Endothelial cell of umbilical vein (primary cell): ENCODE results near the gene B4GALNT1. TPM values are rescaled to one million over a fixed set of nuclear protein-coding genes. Genes with fewer than 3 reads are reported as not detected.

Source experiments
- BruUV-seq: library from RNA; stranded (reverse); fragments of 400-500 nt; replicated peaks from 2 replicates; lab custom pipeline; 2021; lab: Mats Ljungman, UMichigan
- CTCF ChIA-PET: fragments of 300-600, 350-600 bp; sonication (Branson Sonifier 250); formaldehyde crosslinking; loops from one replicate; lab custom pipeline; 2021; ENCODE audit warnings: antibody characterized with exemption, inconsistent platforms; lab: Charles Lee
- POLR2A ChIA-PET: fragments of 300-600, 350-600 bp; sonication (Branson Sonifier 250); formaldehyde crosslinking; loops from one replicate; lab custom pipeline; 2021; ENCODE audit warnings: antibody characterized with exemption, inconsistent platforms; lab: Charles Lee
- DNase-seq: peaks from one replicate; pipeline ENCODE4 v3.0.0-alpha.2; 2011; ENCODE audit warnings: low read depth, low spot score
- FAIRE-seq: peaks from 2 replicates; lab custom pipeline; 2011; peaks lifted over from hg19 to GRCh38; lab: Jason Lieb, UNC
- H2AFZ ChIP-seq: 2 replicates; pipeline ENCODE4 v1.6.0; 2012; ENCODE audit warnings: low read depth, low read length, control low read depth, inconsistent platforms
- H3K27ac ChIP-seq: 2 replicates; pipeline ENCODE4 v1.5.1; 2011; ENCODE audit warnings: low read depth, mild to moderate bottlenecking, control low read depth, low read length, moderate library complexity; ENCODE audit not compliant: insufficient read depth
- H3K27me3 ChIP-seq, 2 experiments: 2 replicates each; pipeline versions ENCODE4 v1.6.0 to v1.6.1; 2011; ENCODE audit warnings: low read length in 2 of 2, mixed read lengths in 1 of 2; ENCODE audit not compliant: control insufficient read depth in 2 of 2, insufficient read depth in 2 of 2
- H3K36me3 ChIP-seq, 2 experiments: 2 replicates in 1 of 2; 3 replicates in 1 of 2; pipeline ENCODE4 v1.5.1; 2011; ENCODE audit warnings: low read length in 2 of 2, mild to moderate bottlenecking in 1 of 2, moderate library complexity in 1 of 2; ENCODE audit not compliant: control insufficient read depth in 2 of 2, insufficient read depth in 2 of 2; ENCODE audit errors: extremely low read depth in 1 of 2
- H3K4me1 ChIP-seq: 3 replicates; pipeline ENCODE4 v1.5.1; 2011; ENCODE audit warnings: mild to moderate bottlenecking, low read length; ENCODE audit not compliant: control insufficient read depth, insufficient read depth; ENCODE audit errors: extremely low read depth
- H3K4me2 ChIP-seq: 2 replicates; pipeline ENCODE4 v1.6.1; 2011; ENCODE audit warnings: low read length, control low read depth, mixed read lengths; ENCODE audit not compliant: insufficient read depth
- H3K4me3 ChIP-seq, 3 experiments: fragments of 200-600 bp in 1 of 3; sonication (generic), shearing (Covaris generic) in 1 of 3; replicated peaks in 1 of 3; 2 replicates each; pipeline ENCODE4 v1.5.1; 2011 to 2016; ENCODE audit warnings: control low read depth in 3 of 3, low read length in 3 of 3, mild to moderate bottlenecking in 2 of 3, inconsistent platforms in 1 of 3, low read depth in 1 of 3, moderate library complexity in 1 of 3; ENCODE audit not compliant: insufficient read depth in 1 of 3
- H3K79me2 ChIP-seq: 2 replicates; pipeline ENCODE4 v1.6.0; 2012; ENCODE audit warnings: low read length, inconsistent platforms; ENCODE audit not compliant: control insufficient read depth, insufficient read depth
- H3K9ac ChIP-seq: replicated peaks from 2 replicates; pipeline ENCODE3; 2011; ENCODE audit warnings: low read length, control low read depth; ENCODE audit not compliant: insufficient read depth; ENCODE audit errors: extremely low read depth
- H3K9me1 ChIP-seq: replicated peaks from 3 replicates; pipeline ENCODE4 v1.6.0; 2011; ENCODE audit warnings: mild to moderate bottlenecking, low read length; ENCODE audit not compliant: control insufficient read depth, insufficient read depth; ENCODE audit errors: extremely low read depth
- H3K9me3 ChIP-seq: replicated peaks from 2 replicates; pipeline ENCODE4 v1.5.1; 2012; ENCODE audit warnings: low read length, inconsistent platforms; ENCODE audit not compliant: control insufficient read depth, insufficient read depth
- H4K20me1 ChIP-seq: replicated peaks from 2 replicates; pipeline ENCODE3; 2011; ENCODE audit warnings: mild to moderate bottlenecking, low read length; ENCODE audit not compliant: control insufficient read depth, insufficient read depth; ENCODE audit errors: extremely low read depth
- EZH2 ChIP-seq: IDR thresholded peaks from 2 replicates; pipeline ENCODE4 v1.6.1; 2012; ENCODE audit warnings: borderline replicate concordance, low read depth, mild to moderate bottlenecking, moderate library complexity, low read length, inconsistent platforms; ENCODE audit not compliant: severe bottlenecking
- FOS ChIP-seq: IDR thresholded peaks from 2 replicates; pipeline ENCODE4 v1.6.1; 2011; ENCODE audit warnings: mild to moderate bottlenecking, low read length, moderate library complexity, borderline replicate concordance; ENCODE audit not compliant: insufficient read depth
- GATA2 ChIP-seq: IDR thresholded peaks from 2 replicates; pipeline ENCODE4 v1.7.0; 2011; ENCODE audit warnings: low read depth, mild to moderate bottlenecking, moderate library complexity, mixed read lengths, low read length; ENCODE audit not compliant: insufficient read length, insufficient read depth
- JUN ChIP-seq: IDR thresholded peaks from 2 replicates; pipeline ENCODE4 v1.6.1; 2011; ENCODE audit warnings: borderline replicate concordance, low read depth; ENCODE audit not compliant: insufficient read length, insufficient read depth
- MYC ChIP-seq: IDR thresholded peaks from one replicate; pipeline ENCODE4 v1.6.1; 2011; ENCODE audit warnings: mild to moderate bottlenecking, low read depth, low read length
- POLR2A ChIP-seq: IDR thresholded peaks from 2 replicates; pipeline ENCODE4 v1.6.1; 2012; ENCODE audit warnings: low read depth, mild to moderate bottlenecking, control low read depth, low read length
- POLR2AphosphoS5 ChIP-seq: IDR thresholded peaks from 2 replicates; pipeline ENCODE4 v1.6.1; 2012; ENCODE audit warnings: low read depth, mild to moderate bottlenecking, control low read depth, low read length, moderate library complexity; ENCODE audit not compliant: insufficient read depth
- dilution Hi-C: fragments of 300-500 bp; cut with MboI; formaldehyde crosslinking; loops from one replicate; pipeline ENCODE4 v1.15.0; 2019; ENCODE audit warnings: low sequenced_read_pairs; ENCODE audit not compliant: extremely low pct_ligation_motif_present
- intact Hi-C: fragments of 100-400 bp; cut with micrococcal nuclease; formaldehyde crosslinking; loops from one replicate; pipeline ENCODE4 v1.10.0; 2022
- polyA plus RNA-seq, 4 experiments: library from polyadenylated mRNA; depleted of rRNA in 3 of 4; stranded (reverse) in 3 of 4; unstranded in 1 of 4; fragments of >200 nt; gene quantifications; 2 replicates each; pipeline versions ENCODE4 v1.2.1 to v1.2.3, GENCODE V29; 2011 to 2012; ENCODE audit warnings: missing spikeins in 1 of 4
- total RNA-seq: library from RNA; stranded (reverse); gene quantifications from 2 replicates; pipeline ENCODE4 v1.2.3, GENCODE V29; 2021
- TF ChIP-seq, protein P1 (sequence below): IDR thresholded peaks from 2 replicates; pipeline ENCODE4 v1.6.1; 2011; ENCODE audit not compliant: insufficient read depth, insufficient read length
- TF ChIP-seq, protein P2 (sequence below), 2 donors: IDR thresholded peaks; 1 replicate in 1 of 2; 2 replicates in 1 of 2; pipeline ENCODE4 v1.5.1; 2011; ENCODE audit warnings: low read length in 2 of 2, mild to moderate bottlenecking in 2 of 2, moderate library complexity in 2 of 2, control low read depth in 1 of 2, inconsistent platforms in 1 of 2, low read depth in 1 of 2; ENCODE audit not compliant: insufficient read depth in 1 of 2; ENCODE audit errors: extremely low read depth in 1 of 2

The B4GALNT1 gene
- total and polyA plus RNA-seq, 2 donors (not counting 3 experiments of a cell fraction or from before 2014, with no cell fraction given): 0.33 to 0.35 TPM

DNA sequence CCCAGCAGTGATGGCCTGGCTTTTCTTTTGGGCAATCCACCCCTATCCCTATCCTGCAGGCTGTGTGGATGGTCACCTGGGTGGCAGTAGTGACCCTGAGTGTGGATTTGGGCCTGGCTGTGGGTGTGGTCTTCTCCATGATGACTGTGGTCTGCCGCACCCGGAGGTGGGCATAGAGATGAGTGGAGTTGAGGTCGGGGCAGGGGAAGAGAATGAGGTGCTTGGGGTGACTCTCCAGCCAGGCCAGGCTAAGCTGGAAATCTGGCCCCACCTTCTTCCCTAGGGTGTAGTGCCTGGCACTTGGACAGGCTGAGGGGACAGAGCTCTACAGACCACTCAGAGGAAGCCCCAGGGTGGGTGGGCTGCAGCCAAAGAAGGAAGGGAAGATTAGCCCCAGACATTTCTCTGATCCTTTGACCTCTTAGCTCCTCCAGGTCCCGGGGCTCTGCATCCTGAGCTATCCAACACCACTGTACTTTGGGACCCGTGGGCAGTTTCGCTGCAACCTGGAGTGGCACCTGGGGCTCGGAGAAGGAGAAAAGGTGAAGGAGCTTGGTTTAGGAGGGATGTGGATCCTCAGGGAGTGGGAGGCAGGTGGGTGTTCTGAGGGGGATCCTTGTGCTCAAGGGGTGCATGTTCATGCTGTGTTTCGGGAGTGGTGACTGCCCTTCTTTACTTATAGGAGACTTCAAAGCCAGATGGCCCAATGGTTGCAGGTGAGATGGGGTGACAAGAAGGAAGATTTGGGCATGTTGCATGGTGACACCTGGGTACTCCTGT, 8.4 kb downstream of the B4GALNT1 start:
- DNase-seq: no peak
- H4K20me1 ChIP-seq: no peaks in the 10 kb centered on the region
- H3K9ac ChIP-seq: no peak overlapping the region
- H3K79me2 ChIP-seq: no peaks in the 10 kb centered on the region
- no peaks in the 10 kb centered on the region for H3K9me1 ChIP-seq
- dilution Hi-C loops (no loop called here), intact Hi-C loops (no loop called here)
- peaks cover 5% of the 10 kb centered on the region for H3K4me1 ChIP-seq
- H3K27me3 ChIP-seq: peaks cover 58 to 73% of the 10 kb centered on the region in 2 experiments
- TF ChIP-seq FOS (no peak), POLR2AphosphoS5 (no peak), MYC (no peak), GATA2 (no peak), EZH2 (no peak), JUN (no peak), POLR2A (no peak)
- TF ChIP-seq, protein P1, sequence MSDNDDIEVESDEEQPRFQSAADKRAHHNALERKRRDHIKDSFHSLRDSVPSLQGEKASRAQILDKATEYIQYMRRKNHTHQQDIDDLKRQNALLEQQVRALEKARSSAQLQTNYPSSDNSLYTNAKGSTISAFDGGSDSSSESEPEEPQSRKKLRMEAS: no peak
- TF ChIP-seq, protein P2, sequence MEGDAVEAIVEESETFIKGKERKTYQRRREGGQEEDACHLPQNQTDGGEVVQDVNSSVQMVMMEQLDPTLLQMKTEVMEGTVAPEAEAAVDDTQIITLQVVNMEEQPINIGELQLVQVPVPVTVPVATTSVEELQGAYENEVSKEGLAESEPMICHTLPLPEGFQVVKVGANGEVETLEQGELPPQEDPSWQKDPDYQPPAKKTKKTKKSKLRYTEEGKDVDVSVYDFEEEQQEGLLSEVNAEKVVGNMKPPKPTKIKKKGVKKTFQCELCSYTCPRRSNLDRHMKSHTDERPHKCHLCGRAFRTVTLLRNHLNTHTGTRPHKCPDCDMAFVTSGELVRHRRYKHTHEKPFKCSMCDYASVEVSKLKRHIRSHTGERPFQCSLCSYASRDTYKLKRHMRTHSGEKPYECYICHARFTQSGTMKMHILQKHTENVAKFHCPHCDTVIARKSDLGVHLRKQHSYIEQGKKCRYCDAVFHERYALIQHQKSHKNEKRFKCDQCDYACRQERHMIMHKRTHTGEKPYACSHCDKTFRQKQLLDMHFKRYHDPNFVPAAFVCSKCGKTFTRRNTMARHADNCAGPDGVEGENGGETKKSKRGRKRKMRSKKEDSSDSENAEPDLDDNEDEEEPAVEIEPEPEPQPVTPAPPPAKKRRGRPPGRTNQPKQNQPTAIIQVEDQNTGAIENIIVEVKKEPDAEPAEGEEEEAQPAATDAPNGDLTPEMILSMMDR (IDR thresholded peaks at IDR 0.05; ENCODE audit: extremely low read depth in 1 of 2, insufficient read depth in 1 of 2, low read depth in 1 of 2, low read length in 2 of 2): no peak
- H3K4me2 ChIP-seq: no peak overlapping the region
- FAIRE-seq: no peak
- ChIA-PET POLR2A (no interaction called here), CTCF (interaction anchor here (7.2 kb wide), 1 partner anchor 43 kb away, joined by 109 read pairs; no protein-coding TSS in a partner anchor)
- H2AFZ ChIP-seq: no peak overlapping the region
- no peaks in the 10 kb centered on the region for H3K9me3 ChIP-seq
- H3K27ac ChIP-seq: no peak overlapping the region
- no peaks in the 10 kb centered on the region for H3K36me3 ChIP-seq
- BruUV-seq: no TSS peak
- no peak overlapping the region for H3K4me3 ChIP-seq
